HepG2 (cell line): Measurements from ENCODE around the gene PLSCR1. TPM values are rescaled to one million over a fixed set of nuclear protein-coding genes. Genes with fewer than 3 reads are reported as not detected.
A peak's percentile ranks its signal among the peaks of the same experiment; 100 is the strongest.

Experiments
- CEBPG ChIP-seq: IDR thresholded peaks from 2 replicates; pipeline ENCODE4 v1.6.1; 2016
- ETV6 ChIP-seq: sonication (generic); formaldehyde crosslinking; conservative IDR thresholded peaks from 2 replicates; pipeline ENCODE4 v1.4.0; 2020; ENCODE audit warnings: missing genetic modification reagents
- GATAD1 ChIP-seq: IDR thresholded peaks from 2 replicates; pipeline ENCODE4 v1.6.1; 2016; ENCODE audit warnings: missing genetic modification reagents, missing compliant biosample characterization
- HMGA1 ChIP-seq: sonication (generic); formaldehyde crosslinking; conservative IDR thresholded peaks from 2 replicates; pipeline ENCODE4 v1.4.0; 2020; ENCODE audit warnings: missing genetic modification reagents
- KDM4B ChIP-seq: sonication (generic); formaldehyde crosslinking; IDR thresholded peaks from 2 replicates; pipeline ENCODE4 v1.4.0; 2020; ENCODE audit warnings: missing genetic modification reagents
- NCOA5 ChIP-seq: sonication (generic); formaldehyde crosslinking; IDR thresholded peaks from 2 replicates; pipeline ENCODE4 v1.4.0; 2020; ENCODE audit warnings: missing genetic modification reagents
- NKX3-1 ChIP-seq: sonication (generic); formaldehyde crosslinking; IDR thresholded peaks from 2 replicates; pipeline ENCODE4 v1.5.0; 2020; ENCODE audit warnings: missing genetic modification reagents
- NR2F1 ChIP-seq, 2 experiments: fragments of 450-650 bp in 1 of 2; formaldehyde crosslinking in 1 of 2; IDR thresholded peaks; 2 replicates each; pipeline versions ENCODE4 v1.5.0 to v1.6.1; 2016 to 2020; ENCODE audit warnings: mild to moderate bottlenecking in 1 of 2, missing compliant biosample characterization in 1 of 2, missing genetic modification reagents in 1 of 2, moderate library complexity in 1 of 2
- RBM39 ChIP-seq: fragments of 200-400 bp; formaldehyde crosslinking; IDR thresholded peaks from one replicate; pipeline ENCODE4 v1.6.1; 2018; ENCODE audit warnings: antibody characterized with exemption, mild to moderate bottlenecking, low read depth, low read length; ENCODE audit not compliant: poor library complexity, severe bottlenecking
- SMARCE1 ChIP-seq: fragments of 450-650 bp; IDR thresholded peaks from 2 replicates; pipeline ENCODE4 v1.6.1; 2017; ENCODE audit warnings: borderline replicate concordance
- SOX6 ChIP-seq, 2 experiments: fragments of 450-650 bp in 1 of 2; sonication (generic) in 1 of 2; formaldehyde crosslinking in 1 of 2; IDR thresholded peaks; 2 replicates each; pipeline versions ENCODE4 v1.4.0 to v1.6.1; 2017 to 2020; ENCODE audit warnings: antibody characterized with exemption in 1 of 2, mild to moderate bottlenecking in 1 of 2, missing genetic modification reagents in 1 of 2
- SRF ChIP-seq: IDR thresholded peaks from 2 replicates; pipeline ENCODE4 v1.6.1; 2011; ENCODE audit warnings: mild to moderate bottlenecking, low read depth, low read length, moderate library complexity
- YEATS2 ChIP-seq: sonication (generic); formaldehyde crosslinking; IDR thresholded peaks from 2 replicates; pipeline ENCODE4 v1.4.0; 2020; ENCODE audit warnings: missing genetic modification reagents, borderline replicate concordance
- ZNF260 ChIP-seq: sonication (generic); formaldehyde crosslinking; IDR thresholded peaks from 2 replicates; pipeline ENCODE4 v1.4.0; 2020; ENCODE audit warnings: missing genetic modification reagents, low read depth, mild to moderate bottlenecking, borderline replicate concordance
- ZNF773 ChIP-seq: sonication (generic); formaldehyde crosslinking; IDR thresholded peaks from 2 replicates; pipeline ENCODE4 v1.4.0; 2020; ENCODE audit warnings: missing genetic modification reagents, borderline replicate concordance
- ZNF850 ChIP-seq: sonication (generic); formaldehyde crosslinking; conservative IDR thresholded peaks from 2 replicates; pipeline ENCODE4 v1.9.0; 2021; ENCODE audit warnings: mild to moderate bottlenecking, missing genetic modification reagents
- ZNF883 ChIP-seq: sonication (generic); formaldehyde crosslinking; IDR thresholded peaks from 2 replicates; pipeline ENCODE4 v1.5.1; 2020; ENCODE audit warnings: mild to moderate bottlenecking, missing genetic modification reagents; ENCODE audit errors: not compliant biosample characterization
- ZSCAN30 ChIP-seq: sonication (generic); formaldehyde crosslinking; IDR thresholded peaks from 2 replicates; pipeline ENCODE4 v1.5.0; 2020; ENCODE audit warnings: mild to moderate bottlenecking, missing genetic modification reagents
- ZZZ3 ChIP-seq: sonication (generic); formaldehyde crosslinking; IDR thresholded peaks from 2 replicates; pipeline ENCODE4 v1.4.0; 2020; ENCODE audit warnings: missing genetic modification reagents, mild to moderate bottlenecking, borderline replicate concordance
- polyA plus RNA-seq, 8 experiments: library from polyadenylated mRNA; depleted of rRNA in 3 of 8; stranded (reverse) in 7 of 8; unstranded in 1 of 8; fragments of >200 nt; fragmentation: Illumina TruSeq in 4 of 8; extraction: Trizol in 4 of 8; gene quantifications; 2 replicates each; pipeline versions ENCODE4 v1.2.1 to v1.2.3, GENCODE V29; 2011 to 2016; ENCODE audit warnings: low read depth in 4 of 8, missing spikeins in 1 of 8, mixed read lengths in 1 of 8; ENCODE audit not compliant: insufficient read depth in 1 of 8
- total RNA-seq, 5 experiments: library from RNA; depleted of rRNA; stranded (reverse); fragments of >200 nt; fragmentation: Illumina TruSeq; extraction: Trizol; gene quantifications; 2 replicates each; pipeline ENCODE4 v1.2.3, GENCODE V29; 2016; ENCODE audit warnings: low read depth in 1 of 5
- TF ChIP-seq, protein P1 (sequence below): sonication (generic); formaldehyde crosslinking; conservative IDR thresholded peaks from 2 replicates; pipeline ENCODE4 v1.8.1; 2023; ENCODE audit warnings: missing genetic modification reagents
- TF ChIP-seq, protein P2 (sequence below): sonication (generic); formaldehyde crosslinking; IDR thresholded peaks from 2 replicates; pipeline ENCODE4 v1.8.0; 2023; ENCODE audit warnings: mild to moderate bottlenecking, missing genetic modification reagents
- TF ChIP-seq, protein P3 (sequence below): sonication (generic); formaldehyde crosslinking; IDR thresholded peaks from 2 replicates; pipeline ENCODE4 v1.4.0; 2020; ENCODE audit warnings: missing genetic modification reagents
- TF ChIP-seq, protein P4 (sequence below): sonication (generic); formaldehyde crosslinking; IDR thresholded peaks from 2 replicates; pipeline ENCODE4 v1.8.1; 2023; ENCODE audit warnings: mild to moderate bottlenecking, missing genetic modification reagents
- TF ChIP-seq, protein P5 (sequence below): sonication (generic); formaldehyde crosslinking; IDR thresholded peaks from 2 replicates; pipeline ENCODE4 v1.4.0; 2020; ENCODE audit warnings: mild to moderate bottlenecking, missing genetic modification reagents

The PLSCR1 gene
- total and polyA plus RNA-seq, 2 of the 13 experiments (the other 11 are each of a cell fraction or from before 2014, with no cell fraction given), result 33.8 to 34.1 TPM

DNA sequence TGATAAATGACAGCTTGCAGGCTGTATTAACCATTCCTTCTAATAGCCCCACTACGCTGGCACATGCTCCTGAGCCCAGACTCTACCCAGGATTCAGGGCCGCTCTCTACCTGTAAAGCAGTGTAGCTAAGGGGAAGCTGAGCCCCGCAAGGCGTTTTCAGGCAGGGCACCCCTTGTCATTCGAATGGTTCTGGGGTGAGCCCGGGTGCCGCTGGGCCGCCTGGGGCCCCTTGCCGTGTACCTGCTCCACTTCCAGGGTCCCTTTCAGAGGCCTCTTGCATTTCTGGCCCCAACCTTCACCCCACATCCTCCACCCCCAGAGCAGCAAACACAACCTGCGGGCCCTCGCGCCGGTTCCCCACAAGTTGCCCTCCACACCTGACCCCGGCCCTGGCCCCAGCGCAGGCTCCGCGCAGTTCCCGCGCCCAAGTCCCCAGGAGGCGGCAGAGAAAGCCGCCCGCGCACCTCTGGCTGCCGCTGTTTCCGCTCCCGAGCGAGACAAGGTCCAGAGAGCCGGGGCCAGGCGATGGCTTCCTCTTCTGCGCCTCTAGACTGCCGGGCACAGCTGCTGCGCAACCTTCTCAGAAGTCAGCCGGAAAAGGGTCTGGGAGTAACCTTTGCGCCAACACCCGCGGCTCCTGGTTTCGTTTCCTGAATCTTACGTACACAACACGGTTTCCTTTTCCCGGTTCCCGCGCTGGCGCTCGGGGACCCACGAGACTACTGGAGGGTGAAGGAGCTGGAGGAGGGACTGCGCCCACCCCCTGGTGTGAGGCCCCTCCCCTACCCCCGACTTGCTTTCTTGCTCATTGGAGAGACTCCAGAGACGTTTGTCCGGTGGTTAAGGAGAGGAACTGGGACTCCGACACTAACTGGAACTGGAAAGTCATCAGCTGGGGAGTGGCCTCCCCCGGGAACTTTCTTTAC is at the start of gene PLSCR1 (continued):
- TF ChIP-seq YEATS2 (CRISPR knock-in tag) (peak; percentile 41; the same call in 1 of the 2 replicates), ZZZ3 (CRISPR knock-in tag) (no peak), SRF (no peak), RBM39 (peak; percentile 76), ZNF260 (no peak), NKX3-1 (CRISPR knock-in tag) (no peak), HMGA1 (no peak), ZNF773 (CRISPR knock-in tag) (no peak), KDM4B (CRISPR knock-in tag) (0 out of 2 replicates have a peak, but pooled peaks have one; percentile 29), NR2F1 (CRISPR knock-in tag; IDR thresholded peaks at IDR 0.05) (peak in 1 of 2 experiments; percentile 8; a peak in 1 of 4 replicates), CEBPG (CRISPR knock-in tag) (peak; percentile 65), GATAD1 (CRISPR knock-in tag) (peak; percentile 53; the same call in 1 of the 2 replicates), ZSCAN30 (CRISPR knock-in tag) (no peak), SOX6 (IDR thresholded peaks at IDR 0.05) (no peak), SOX6 (CRISPR knock-in tag; IDR thresholded peaks at IDR 0.05) (peak; percentile 62), NCOA5 (CRISPR knock-in tag) (no peak), ZNF883 (CRISPR knock-in tag) (no peak), ZNF850 (no peak), SMARCE1 (no peak), ETV6 (no peak)
- TF ChIP-seq, protein P1, sequence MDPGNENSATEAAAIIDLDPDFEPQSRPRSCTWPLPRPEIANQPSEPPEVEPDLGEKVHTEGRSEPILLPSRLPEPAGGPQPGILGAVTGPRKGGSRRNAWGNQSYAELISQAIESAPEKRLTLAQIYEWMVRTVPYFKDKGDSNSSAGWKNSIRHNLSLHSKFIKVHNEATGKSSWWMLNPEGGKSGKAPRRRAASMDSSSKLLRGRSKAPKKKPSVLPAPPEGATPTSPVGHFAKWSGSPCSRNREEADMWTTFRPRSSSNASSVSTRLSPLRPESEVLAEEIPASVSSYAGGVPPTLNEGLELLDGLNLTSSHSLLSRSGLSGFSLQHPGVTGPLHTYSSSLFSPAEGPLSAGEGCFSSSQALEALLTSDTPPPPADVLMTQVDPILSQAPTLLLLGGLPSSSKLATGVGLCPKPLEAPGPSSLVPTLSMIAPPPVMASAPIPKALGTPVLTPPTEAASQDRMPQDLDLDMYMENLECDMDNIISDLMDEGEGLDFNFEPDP (CRISPR knock-in tag), result no peak
- TF ChIP-seq, protein P2, sequence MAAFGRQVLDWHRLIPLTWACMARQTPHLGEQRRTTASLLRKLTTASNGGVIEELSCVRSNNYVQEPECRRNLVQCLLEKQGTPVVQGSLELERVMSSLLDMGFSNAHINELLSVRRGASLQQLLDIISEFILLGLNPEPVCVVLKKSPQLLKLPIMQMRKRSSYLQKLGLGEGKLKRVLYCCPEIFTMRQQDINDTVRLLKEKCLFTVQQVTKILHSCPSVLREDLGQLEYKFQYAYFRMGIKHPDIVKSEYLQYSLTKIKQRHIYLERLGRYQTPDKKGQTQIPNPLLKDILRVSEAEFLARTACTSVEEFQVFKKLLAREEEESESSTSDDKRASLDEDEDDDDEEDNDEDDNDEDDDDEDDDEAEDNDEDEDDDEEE (CRISPR knock-in tag), result no peak
- TF ChIP-seq, protein P3, sequence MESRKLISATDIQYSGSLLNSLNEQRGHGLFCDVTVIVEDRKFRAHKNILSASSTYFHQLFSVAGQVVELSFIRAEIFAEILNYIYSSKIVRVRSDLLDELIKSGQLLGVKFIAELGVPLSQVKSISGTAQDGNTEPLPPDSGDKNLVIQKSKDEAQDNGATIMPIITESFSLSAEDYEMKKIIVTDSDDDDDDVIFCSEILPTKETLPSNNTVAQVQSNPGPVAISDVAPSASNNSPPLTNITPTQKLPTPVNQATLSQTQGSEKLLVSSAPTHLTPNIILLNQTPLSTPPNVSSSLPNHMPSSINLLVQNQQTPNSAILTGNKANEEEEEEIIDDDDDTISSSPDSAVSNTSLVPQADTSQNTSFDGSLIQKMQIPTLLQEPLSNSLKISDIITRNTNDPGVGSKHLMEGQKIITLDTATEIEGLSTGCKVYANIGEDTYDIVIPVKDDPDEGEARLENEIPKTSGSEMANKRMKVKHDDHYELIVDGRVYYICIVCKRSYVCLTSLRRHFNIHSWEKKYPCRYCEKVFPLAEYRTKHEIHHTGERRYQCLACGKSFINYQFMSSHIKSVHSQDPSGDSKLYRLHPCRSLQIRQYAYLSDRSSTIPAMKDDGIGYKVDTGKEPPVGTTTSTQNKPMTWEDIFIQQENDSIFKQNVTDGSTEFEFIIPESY (CRISPR knock-in tag), result no peak
- TF ChIP-seq, protein P4, sequence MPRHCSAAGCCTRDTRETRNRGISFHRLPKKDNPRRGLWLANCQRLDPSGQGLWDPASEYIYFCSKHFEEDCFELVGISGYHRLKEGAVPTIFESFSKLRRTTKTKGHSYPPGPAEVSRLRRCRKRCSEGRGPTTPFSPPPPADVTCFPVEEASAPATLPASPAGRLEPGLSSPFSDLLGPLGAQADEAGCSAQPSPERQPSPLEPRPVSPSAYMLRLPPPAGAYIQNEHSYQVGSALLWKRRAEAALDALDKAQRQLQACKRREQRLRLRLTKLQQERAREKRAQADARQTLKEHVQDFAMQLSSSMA, result peak; percentile 45; the same call in 1 of the 2 replicates
- TF ChIP-seq, protein P5, sequence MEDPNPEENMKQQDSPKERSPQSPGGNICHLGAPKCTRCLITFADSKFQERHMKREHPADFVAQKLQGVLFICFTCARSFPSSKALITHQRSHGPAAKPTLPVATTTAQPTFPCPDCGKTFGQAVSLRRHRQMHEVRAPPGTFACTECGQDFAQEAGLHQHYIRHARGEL (CRISPR knock-in tag), result no peak
